ENCODE measurements around the gene NPTX1.

Gene NPTX1

GRCh38 chr17:80475910-80476876 is at the start of gene NPTX1:
NPTX1 (minus strand) TSS chr17:80476607; CDS start chr17:80476446, 161 bp downstream.
- peaks cover 0 to 82% (median 37%) of the 10 kb centered on the region in 11 experiments; a peak in 18 of 22 replicates for H4K20me1 ChIP-seq
- H3K4me2 ChIP-seq, result peak within 1 kb of the TSS; percentile 68 to 91 (median 82)
- no peaks in the 10 kb centered on the region for H3K36me3 ChIP-seq
- no peaks in the 10 kb centered on the region for H3K9me3 ChIP-seq (replicated peaks in 1 of 11)
- TF ChIP-seq Cebpa-rat (IDR thresholded peaks at IDR 0.05), result no peak
- peak within 1 kb of the TSS in 5 of 11 experiments; percentile 14 to 56 (median 50); a peak in 4 of 22 replicates for H3K9ac ChIP-seq
- peak within 1 kb of the TSS; percentile 33 to 60 (median 48); a peak in 19 of 20 replicates for H3K4me3 ChIP-seq
- H3K27me3 ChIP-seq, result peaks cover 97 to 100% (median 100%) of the 10 kb centered on the region in 11 experiments
- H3K4me1 ChIP-seq, result peaks cover 30 to 72% (median 62%) of the 10 kb centered on the region in 10 experiments
- H3K27ac ChIP-seq, result no peak within 1 kb of the TSS

- Histone ChIP-seq H3K27me3 (peaks cover 27 to 40% (median 34%) of the 10 kb centered on the region in 11 experiments), H4K20me1 (no peaks in the 10 kb centered on the region; a peak in 1 of 22 replicates), H3K4me1 (no peaks in the 10 kb centered on the region), H3K4me3 (no peak overlapping the region), H3K27ac (no peak overlapping the region), H3K9ac (no peak overlapping the region), H3K36me3 (no peaks in the 10 kb centered on the region), H3K9me3 (replicated peaks in 1 of 11) (no peaks in the 10 kb centered on the region; a peak in 1 of 22 replicates), H3K4me2 (no peak overlapping the region)
- TF ChIP-seq Cebpa-rat (IDR thresholded peaks at IDR 0.05), result no peak
These were observed 47.7 kb upstream of the NPTX1 start for GRCh38 chr17:80523956-80524712.

GRCh38 chr17:80523054-80523744 is 46.8 kb upstream of the NPTX1 start:
- Histone ChIP-seq H3K27me3 (peaks cover 19 to 30% (median 25%) of the 10 kb centered on the region in 11 experiments), H3K27ac (no peak overlapping the region), H3K9ac (no peak overlapping the region), H3K4me3 (no peak overlapping the region), H3K9me3 (replicated peaks in 1 of 11) (no peaks in the 10 kb centered on the region; a peak in 1 of 22 replicates), H3K36me3 (no peaks in the 10 kb centered on the region), H3K4me2 (no peak overlapping the region), H4K20me1 (no peaks in the 10 kb centered on the region; a peak in 1 of 22 replicates), H3K4me1 (no peaks in the 10 kb centered on the region)
- no peak for TF ChIP-seq Cebpa-rat (IDR thresholded peaks at IDR 0.05)

GRCh38 chr17:80520810-80521455 is 44.5 kb upstream of the NPTX1 start:
- Histone ChIP-seq H3K4me3 (no peak overlapping the region), H3K9ac (no peak overlapping the region), H3K4me1 (no peaks in the 10 kb centered on the region), H4K20me1 (no peaks in the 10 kb centered on the region; a peak in 1 of 22 replicates), H3K27me3 (peaks cover 0 to 8% (median 2%) of the 10 kb centered on the region in 11 experiments; a peak in 8 of 22 replicates), H3K4me2 (no peak overlapping the region), H3K9me3 (replicated peaks in 1 of 11) (no peaks in the 10 kb centered on the region; a peak in 1 of 22 replicates), H3K36me3 (no peaks in the 10 kb centered on the region), H3K27ac (no peak overlapping the region)
- TF ChIP-seq Cebpa-rat (IDR thresholded peaks at IDR 0.05), result no peak

DNA sequence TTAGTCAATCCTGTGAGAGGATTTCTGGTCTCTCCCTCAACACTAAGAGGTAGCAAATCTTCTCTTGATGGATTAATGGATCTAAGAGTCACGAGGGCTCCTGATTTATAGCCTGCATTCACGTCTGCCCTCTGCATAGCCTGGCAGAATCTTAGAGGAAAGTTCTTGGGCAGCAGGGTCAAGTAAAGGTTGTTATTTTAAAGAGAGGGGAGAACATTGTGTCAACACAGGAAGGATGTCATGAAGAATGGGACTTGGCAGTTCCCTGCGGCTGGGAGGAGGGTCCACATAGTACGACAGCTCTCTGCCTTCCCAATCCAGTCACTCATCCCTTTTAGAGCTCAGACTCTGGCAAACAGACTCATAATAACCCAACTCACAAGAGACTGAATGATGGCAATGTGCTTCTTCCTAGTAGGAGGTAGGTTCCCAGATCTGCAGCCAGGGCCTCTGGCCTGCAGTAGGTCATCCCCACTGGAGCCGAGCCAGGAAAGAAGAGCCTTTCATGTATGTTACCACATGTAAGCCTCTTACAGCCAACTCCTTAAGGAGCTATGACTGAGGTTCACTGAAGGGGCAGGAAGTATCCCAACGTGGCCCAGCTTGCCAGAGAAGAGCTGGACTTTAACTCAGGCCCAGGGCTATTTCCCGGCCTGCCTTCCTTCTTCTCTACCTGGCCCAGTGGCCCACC is 42.8 kb upstream of the NPTX1 start:
- no peak for TF ChIP-seq Cebpa-rat (IDR thresholded peaks at IDR 0.05)
- Histone ChIP-seq H4K20me1 (no peaks in the 10 kb centered on the region; a peak in 1 of 22 replicates), H3K27ac (no peak overlapping the region), H3K27me3 (peaks cover 0 to 4% (median 0%) of the 10 kb centered on the region in 11 experiments; a peak in 1 of 22 replicates), H3K4me3 (no peak overlapping the region), H3K4me1 (no peaks in the 10 kb centered on the region), H3K4me2 (no peak overlapping the region), H3K36me3 (no peaks in the 10 kb centered on the region), H3K9me3 (replicated peaks in 1 of 11) (no peaks in the 10 kb centered on the region; a peak in 1 of 22 replicates), H3K9ac (no peak overlapping the region)

DNA sequence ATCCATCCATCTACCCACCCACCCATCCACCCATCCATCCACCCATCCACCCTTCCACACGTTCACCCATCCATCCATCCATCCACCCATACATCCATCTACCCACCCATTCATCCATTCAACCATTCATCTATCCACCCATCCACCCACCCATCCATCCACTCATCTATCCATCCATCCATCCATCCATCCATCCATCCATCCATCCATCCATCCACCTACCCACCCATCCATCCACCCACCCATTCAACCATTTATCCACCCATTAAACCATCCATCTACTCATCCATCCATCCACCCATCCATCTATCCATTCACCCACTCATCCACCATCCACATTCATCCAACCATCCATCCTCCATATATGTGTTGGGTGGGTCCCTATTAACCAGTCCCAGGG is 42.0 kb upstream of the NPTX1 start:
- Histone ChIP-seq H3K36me3 (no peaks in the 10 kb centered on the region), H3K4me3 (no peak overlapping the region), H3K9me3 (replicated peaks in 1 of 11) (no peaks in the 10 kb centered on the region; a peak in 1 of 22 replicates), H3K27ac (no peak overlapping the region), H3K4me2 (no peak overlapping the region), H4K20me1 (no peaks in the 10 kb centered on the region; a peak in 1 of 22 replicates), H3K27me3 (peaks cover 0 to 4% (median 0%) of the 10 kb centered on the region in 11 experiments; a peak in 2 of 22 replicates), H3K9ac (no peak overlapping the region), H3K4me1 (no peaks in the 10 kb centered on the region)
- no peak for TF ChIP-seq Cebpa-rat (IDR thresholded peaks at IDR 0.05)

GRCh38 chr17:80517641-80518040 is 41.2 kb upstream of the NPTX1 start:
- no peaks in the 10 kb centered on the region for H3K36me3 ChIP-seq
- no peaks in the 10 kb centered on the region for H3K4me1 ChIP-seq
- no peak overlapping the region for H3K9ac ChIP-seq
- H3K4me3 ChIP-seq, result no peak overlapping the region
- no peak overlapping the region for H3K27ac ChIP-seq
- H3K4me2 ChIP-seq, result no peak overlapping the region
- no peaks in the 10 kb centered on the region for H3K9me3 ChIP-seq (replicated peaks in 1 of 11)
- TF ChIP-seq Cebpa-rat (IDR thresholded peaks at IDR 0.05), result no peak
- H3K27me3 ChIP-seq, result peaks cover 0 to 4% (median 0%) of the 10 kb centered on the region in 11 experiments; a peak in 2 of 22 replicates
- no peaks in the 10 kb centered on the region; a peak in 1 of 22 replicates for H4K20me1 ChIP-seq
